Retinal pigment epithelial cell (primary cell): Measurements from ENCODE around the gene HTR2A.

Experiments
- DNase-seq: peaks from one replicate; pipeline ENCODE4 v3.0.0-alpha.2; 2010; ENCODE audit warnings: low read depth
- H3K4me3 ChIP-seq: 2 replicates; pipeline ENCODE4 v1.5.1; 2011; ENCODE audit warnings: mild to moderate bottlenecking, low read length, control low read depth, moderate library complexity
- CTCF ChIP-seq: conservative IDR thresholded peaks from 2 replicates; pipeline ENCODE4 v1.5.1; 2011; ENCODE audit warnings: low read depth, low read length, control low read depth, inconsistent platforms

HTR2A gene

GRCh38 chr13:46895381-46895780 lies 1.5 kb downstream of the HTR2A start:
- no peak for TF ChIP-seq CTCF
- H3K4me3 ChIP-seq = peak overlapping the region; percentile 41

GRCh38 chr13:46894568-46894967 lies 2.3 kb downstream of the HTR2A start:
- H3K4me3 ChIP-seq = peak overlapping the region; percentile 74
- no peak for TF ChIP-seq CTCF
- peak; percentile 49 for DNase-seq

More at GRCh38 chr13:46895381-46895780, 1.5 kb downstream of the HTR2A start:
- no peak for DNase-seq

- DNase-seq = no peak
- TF ChIP-seq CTCF = peak; percentile 88
- H3K4me3 ChIP-seq = peak overlapping the region; percentile 74
These were observed 2.9 kb downstream of the HTR2A start for GRCh38 chr13:46893798-46894560.

GRCh38 chr13:46893221-46893740 lies 3.6 kb downstream of the HTR2A start:
- DNase-seq = no peak
- peak overlapping the region; percentile 74 for H3K4me3 ChIP-seq
- no peak for TF ChIP-seq CTCF

GRCh38 chr13:46885018-46885417 lies 11.8 kb downstream of the HTR2A start:
- H3K4me3 ChIP-seq = no peak overlapping the region
- no peak for TF ChIP-seq CTCF
- DNase-seq = no peak

- no peak for DNase-seq
- TF ChIP-seq CTCF = no peak
These were observed 12.3 kb downstream of the HTR2A start for GRCh38 chr13:46884531-46884930.

GRCh38 chr13:46881621-46882020 lies 15.2 kb downstream of the HTR2A start:
- TF ChIP-seq CTCF = no peak
- no peak overlapping the region for H3K4me3 ChIP-seq
- DNase-seq = no peak

More at GRCh38 chr13:46884531-46884930, 12.3 kb downstream of the HTR2A start:
- H3K4me3 ChIP-seq = no peak overlapping the region
